ENCODE measurements around the gene DACH1.

DACH1 gene

GRCh38 chr13:71861769-71862458 lies 5.1 kb downstream of the DACH1 start:
- no peak overlapping the region for H3K4me3 ChIP-seq (ENCODE audit: low read depth, low read length)
- no peak for DNase-seq (ENCODE audit: low read depth)

DNA sequence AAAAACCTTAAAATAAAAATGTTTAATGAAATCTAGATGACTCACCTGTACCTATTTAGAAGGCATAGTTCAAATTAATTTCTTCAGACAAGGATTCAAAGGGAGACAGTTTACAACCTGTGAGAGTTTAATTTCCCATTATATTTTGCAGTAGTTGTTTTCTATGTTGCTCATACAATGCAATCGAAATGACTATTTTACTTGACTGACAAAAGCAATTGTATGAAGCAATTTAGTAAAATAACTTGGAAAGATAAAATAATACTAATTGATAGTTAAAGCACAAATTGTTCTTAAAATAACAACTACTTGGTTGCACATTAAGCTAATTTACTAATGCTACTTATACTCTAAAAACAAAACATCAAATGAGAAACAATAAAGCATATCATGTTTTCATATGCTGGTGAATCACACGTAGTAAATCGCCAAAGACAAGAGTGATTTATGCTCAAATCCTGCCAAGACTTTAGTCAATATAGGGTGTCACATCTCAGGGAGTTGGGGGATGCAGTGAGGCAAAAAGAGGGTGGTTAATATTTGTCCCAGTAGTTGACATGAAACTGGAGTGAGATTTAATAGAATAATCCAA lies 6.4 kb downstream of the DACH1 start:
- no peak for DNase-seq (ENCODE audit: low read depth)
- no peak for TF ChIP-seq CTCF (conservative IDR thresholded peaks at IDR 0.05; ENCODE audit: low read depth, low read length)
- no peak overlapping the region for H3K4me3 ChIP-seq (ENCODE audit: low read depth, low read length)

More at GRCh38 chr13:71861769-71862458, 5.1 kb downstream of the DACH1 start:
- TF ChIP-seq CTCF (conservative IDR thresholded peaks at IDR 0.05; ENCODE audit: low read depth, low read length) = no peak

DNA sequence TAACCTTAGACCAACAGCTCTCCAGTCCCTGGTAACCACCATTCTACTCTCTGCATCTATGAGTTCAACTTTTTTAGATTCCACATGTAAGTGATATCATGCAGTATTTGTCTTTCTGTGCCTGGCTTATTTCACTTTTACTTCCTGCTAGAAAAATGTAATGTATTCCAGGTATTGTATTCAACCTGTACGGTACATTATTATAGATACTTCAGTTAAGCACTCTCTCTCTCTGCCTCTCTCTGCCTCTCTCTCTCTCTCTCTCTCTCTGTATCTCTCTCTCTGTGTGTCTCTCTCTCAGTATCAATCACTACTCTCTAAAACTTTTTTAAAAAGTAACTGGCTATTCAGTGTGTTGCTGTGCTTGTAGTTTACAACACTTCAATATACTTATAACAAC lies 8.4 kb downstream of the DACH1 start:
- DNase-seq (ENCODE audit: low read depth) = no peak
- no peak overlapping the region for H3K4me3 ChIP-seq (ENCODE audit: low read depth, low read length)
- TF ChIP-seq CTCF (conservative IDR thresholded peaks at IDR 0.05; ENCODE audit: low read depth, low read length) = no peak

DNA sequence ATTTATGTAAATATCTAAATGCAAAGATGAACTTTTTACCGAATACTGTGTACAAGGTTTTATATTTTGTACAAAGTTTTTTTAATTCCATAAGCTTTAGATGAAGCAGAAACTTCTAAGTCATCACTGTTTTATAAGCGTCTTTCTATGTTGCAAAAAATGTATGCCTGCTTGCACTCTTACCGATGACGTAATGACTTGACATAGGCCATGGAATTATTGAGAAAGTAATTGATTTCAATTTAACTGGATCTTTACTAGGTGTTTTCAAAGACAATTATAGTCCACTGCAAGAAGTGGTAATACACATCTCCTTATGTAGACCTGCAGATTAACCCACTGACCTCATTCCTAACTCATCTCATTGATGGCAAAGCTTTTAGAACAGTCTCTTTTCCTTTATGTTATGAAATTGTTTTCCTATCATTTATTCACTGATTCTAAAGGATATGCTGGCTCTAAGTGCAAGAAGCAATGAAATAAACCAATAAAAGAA lies 10.4 kb downstream of the DACH1 start:
- no peak for TF ChIP-seq CTCF (conservative IDR thresholded peaks at IDR 0.05; ENCODE audit: low read depth, low read length)
- DNase-seq (ENCODE audit: low read depth) = no peak
- no peak overlapping the region for H3K4me3 ChIP-seq (ENCODE audit: low read depth, low read length)

DNA sequence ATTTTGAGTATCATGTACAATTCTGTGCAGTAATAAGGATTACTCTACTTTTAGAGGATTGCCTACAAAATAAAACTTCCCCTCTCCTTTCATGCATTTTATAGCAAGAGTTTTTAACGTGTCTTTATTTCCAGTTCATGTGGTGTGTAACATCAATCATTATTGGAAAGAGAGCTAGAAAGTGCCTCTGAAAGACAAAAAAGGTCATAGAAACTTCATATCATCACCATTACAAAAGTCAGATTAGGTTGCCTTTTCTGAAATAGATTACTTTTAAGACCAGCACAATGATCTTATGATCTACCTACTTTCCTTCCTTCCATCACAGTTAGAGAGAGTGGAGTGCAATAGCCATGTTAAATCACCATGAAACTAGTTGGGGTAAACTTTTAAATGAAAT lies 12.6 kb downstream of the DACH1 start:
- no peak overlapping the region for H3K4me3 ChIP-seq (ENCODE audit: low read depth, low read length)
- TF ChIP-seq CTCF (conservative IDR thresholded peaks at IDR 0.05; ENCODE audit: low read depth, low read length) = no peak
- no peak for DNase-seq (ENCODE audit: low read depth)

GRCh38 chr13:71853725-71854124 lies 13.3 kb downstream of the DACH1 start:
- no peak overlapping the region for H3K4me3 ChIP-seq (ENCODE audit: low read depth, low read length)
- DNase-seq (ENCODE audit: low read depth) = no peak
- TF ChIP-seq CTCF (conservative IDR thresholded peaks at IDR 0.05; ENCODE audit: low read depth, low read length) = no peak

GRCh38 chr13:71852736-71853135 lies 14.3 kb downstream of the DACH1 start:
- H3K4me3 ChIP-seq (ENCODE audit: low read depth, low read length) = no peak overlapping the region
- DNase-seq (ENCODE audit: low read depth) = no peak
- no peak for TF ChIP-seq CTCF (conservative IDR thresholded peaks at IDR 0.05; ENCODE audit: low read depth, low read length)
